ENCODE measurements around the gene NEGR1. TPM values are rescaled to one million over a fixed set of nuclear protein-coding genes. Genes with fewer than 3 reads are reported as not detected.

Gene NEGR1
- total and polyA plus RNA-seq, 2 experiments from 2014 or later, result 1.0 to 2.8 TPM

DNA sequence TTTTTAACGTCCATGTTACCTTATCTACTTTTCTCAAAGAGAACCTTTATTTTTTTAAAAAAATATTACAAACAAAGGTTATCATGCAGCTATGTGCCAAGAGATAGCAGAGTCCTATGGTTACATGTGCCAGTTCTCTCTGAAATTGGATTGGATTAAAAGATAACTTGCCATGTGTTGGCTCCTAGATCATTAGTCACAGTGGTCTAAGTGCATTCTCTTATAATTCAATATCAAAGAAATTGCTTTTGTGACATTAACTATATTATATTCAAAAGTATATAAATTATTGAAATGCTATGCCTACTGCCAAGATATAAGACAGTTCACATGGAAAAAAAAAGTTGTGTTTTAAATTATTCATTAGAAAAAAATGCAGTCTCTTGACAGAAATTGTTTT, 494.2 kb downstream of the NEGR1 start:
- Histone ChIP-seq H2AFZ (no peak overlapping the region), H3K79me2 (no peaks in the 10 kb centered on the region), H3K36me3 (replicated peaks; ENCODE audit: insufficient read depth, low read depth) (no peaks in the 10 kb centered on the region), H3K9me3 (ENCODE audit: low read depth) (no peaks in the 10 kb centered on the region), H4K20me1 (ENCODE audit: insufficient read depth, poor library complexity, severe bottlenecking) (no peaks in the 10 kb centered on the region), H3K9me2 (replicated peaks; ENCODE audit: insufficient read depth) (no peaks in the 10 kb centered on the region), H3K4me2 (no peak overlapping the region), H3K27ac (no peak overlapping the region), H3K4me1 (ENCODE audit: insufficient read depth) (no peaks in the 10 kb centered on the region), H3K27me3 (no peaks in the 10 kb centered on the region), H3K4me3 (no peak overlapping the region)
- TF ChIP-seq EZH2phosphoT487 (IDR thresholded peaks at IDR 0.05; ENCODE audit: low read depth, severe bottlenecking, unreplicated experiment) (no peak), EZH2 (IDR thresholded peaks at IDR 0.05; ENCODE audit: borderline replicate concordance) (no peak)
- TF ChIP-seq, protein P1, sequence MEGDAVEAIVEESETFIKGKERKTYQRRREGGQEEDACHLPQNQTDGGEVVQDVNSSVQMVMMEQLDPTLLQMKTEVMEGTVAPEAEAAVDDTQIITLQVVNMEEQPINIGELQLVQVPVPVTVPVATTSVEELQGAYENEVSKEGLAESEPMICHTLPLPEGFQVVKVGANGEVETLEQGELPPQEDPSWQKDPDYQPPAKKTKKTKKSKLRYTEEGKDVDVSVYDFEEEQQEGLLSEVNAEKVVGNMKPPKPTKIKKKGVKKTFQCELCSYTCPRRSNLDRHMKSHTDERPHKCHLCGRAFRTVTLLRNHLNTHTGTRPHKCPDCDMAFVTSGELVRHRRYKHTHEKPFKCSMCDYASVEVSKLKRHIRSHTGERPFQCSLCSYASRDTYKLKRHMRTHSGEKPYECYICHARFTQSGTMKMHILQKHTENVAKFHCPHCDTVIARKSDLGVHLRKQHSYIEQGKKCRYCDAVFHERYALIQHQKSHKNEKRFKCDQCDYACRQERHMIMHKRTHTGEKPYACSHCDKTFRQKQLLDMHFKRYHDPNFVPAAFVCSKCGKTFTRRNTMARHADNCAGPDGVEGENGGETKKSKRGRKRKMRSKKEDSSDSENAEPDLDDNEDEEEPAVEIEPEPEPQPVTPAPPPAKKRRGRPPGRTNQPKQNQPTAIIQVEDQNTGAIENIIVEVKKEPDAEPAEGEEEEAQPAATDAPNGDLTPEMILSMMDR (IDR thresholded peaks at IDR 0.05; ENCODE audit: poor library complexity), result no peak
- DNase-seq (ENCODE audit: low spot score), result no peak
- WGBS (ENCODE audit: low lambda C conversion rate, missing lambda C conversion rate), result 84% methylated on average over 1 of the region's 1 CpG

DNA sequence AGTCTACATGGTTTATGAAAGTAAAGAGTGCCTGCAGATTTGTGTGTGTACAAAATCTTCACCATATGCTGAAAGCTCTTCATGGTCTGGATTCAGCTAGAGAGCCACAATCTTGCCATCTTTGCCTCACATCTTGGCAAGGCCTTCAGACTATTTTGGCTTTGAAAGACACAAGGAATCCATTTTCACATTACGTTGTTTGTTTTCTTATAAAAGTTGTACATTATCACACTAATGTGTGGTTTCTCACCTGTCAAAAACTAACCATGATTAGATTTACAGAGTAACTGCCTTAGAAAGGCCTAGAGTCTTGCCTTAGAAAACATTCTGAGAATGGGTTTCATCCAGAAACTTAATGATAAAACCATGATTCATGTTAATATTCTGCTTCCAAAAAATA, 494.6 kb downstream of the NEGR1 start:
- no peaks in the 10 kb centered on the region for H4K20me1 ChIP-seq (ENCODE audit: insufficient read depth, poor library complexity, severe bottlenecking)
- no peak overlapping the region for H2AFZ ChIP-seq
- TF ChIP-seq EZH2phosphoT487 (IDR thresholded peaks at IDR 0.05; ENCODE audit: low read depth, severe bottlenecking, unreplicated experiment), result no peak
- TF ChIP-seq EZH2 (IDR thresholded peaks at IDR 0.05; ENCODE audit: borderline replicate concordance), result no peak
- TF ChIP-seq, protein P1 (IDR thresholded peaks at IDR 0.05; ENCODE audit: poor library complexity), result no peak
- no peaks in the 10 kb centered on the region for H3K36me3 ChIP-seq (replicated peaks; ENCODE audit: insufficient read depth, low read depth)
- H3K27ac ChIP-seq, result no peak overlapping the region
- H3K4me1 ChIP-seq (ENCODE audit: insufficient read depth), result no peaks in the 10 kb centered on the region
- no peaks in the 10 kb centered on the region for H3K27me3 ChIP-seq
- no peak for DNase-seq (ENCODE audit: low spot score)
- no peaks in the 10 kb centered on the region for H3K9me2 ChIP-seq (replicated peaks; ENCODE audit: insufficient read depth)
- H3K4me2 ChIP-seq, result no peak overlapping the region
- H3K4me3 ChIP-seq, result no peak overlapping the region
- WGBS (ENCODE audit: low lambda C conversion rate, missing lambda C conversion rate), result 90% methylated on average over 1 of the region's 1 CpG
- no peaks in the 10 kb centered on the region for H3K79me2 ChIP-seq
- no peaks in the 10 kb centered on the region for H3K9me3 ChIP-seq (ENCODE audit: low read depth)

DNA sequence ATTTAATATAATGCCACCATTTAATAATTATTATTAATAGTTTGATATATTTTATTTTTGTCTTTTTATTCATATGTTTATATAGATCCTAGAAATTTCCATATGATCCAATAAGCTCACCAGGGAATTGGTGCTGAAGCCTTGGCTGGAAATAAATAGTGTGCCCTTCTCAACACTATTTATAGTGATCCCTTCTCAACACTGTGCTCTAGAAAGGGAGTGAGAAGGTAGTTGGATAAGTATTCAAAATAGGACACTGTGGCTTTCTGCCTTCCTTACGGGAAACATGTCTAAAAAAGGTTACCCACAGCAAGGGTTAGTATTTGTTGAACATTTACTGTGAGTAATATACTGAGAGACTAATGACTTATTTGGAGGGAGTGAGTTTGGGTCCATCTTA, 496.1 kb downstream of the NEGR1 start:
- Histone ChIP-seq H3K79me2 (no peaks in the 10 kb centered on the region), H3K9me2 (replicated peaks; ENCODE audit: insufficient read depth) (no peaks in the 10 kb centered on the region), H3K27ac (no peak overlapping the region), H3K4me1 (ENCODE audit: insufficient read depth) (no peaks in the 10 kb centered on the region), H4K20me1 (ENCODE audit: insufficient read depth, poor library complexity, severe bottlenecking) (no peaks in the 10 kb centered on the region), H3K4me3 (no peak overlapping the region), H3K27me3 (no peaks in the 10 kb centered on the region), H3K36me3 (replicated peaks; ENCODE audit: insufficient read depth, low read depth) (no peaks in the 10 kb centered on the region), H2AFZ (no peak overlapping the region), H3K9me3 (ENCODE audit: low read depth) (no peaks in the 10 kb centered on the region), H3K4me2 (no peak overlapping the region)
- no peak for TF ChIP-seq EZH2 (IDR thresholded peaks at IDR 0.05; ENCODE audit: borderline replicate concordance)
- TF ChIP-seq, protein P1 (IDR thresholded peaks at IDR 0.05; ENCODE audit: poor library complexity), result no peak
- no peak for DNase-seq (ENCODE audit: low spot score)
- WGBS (ENCODE audit: low lambda C conversion rate, missing lambda C conversion rate), result 97% methylated on average over 1 of the region's 1 CpG

DNA sequence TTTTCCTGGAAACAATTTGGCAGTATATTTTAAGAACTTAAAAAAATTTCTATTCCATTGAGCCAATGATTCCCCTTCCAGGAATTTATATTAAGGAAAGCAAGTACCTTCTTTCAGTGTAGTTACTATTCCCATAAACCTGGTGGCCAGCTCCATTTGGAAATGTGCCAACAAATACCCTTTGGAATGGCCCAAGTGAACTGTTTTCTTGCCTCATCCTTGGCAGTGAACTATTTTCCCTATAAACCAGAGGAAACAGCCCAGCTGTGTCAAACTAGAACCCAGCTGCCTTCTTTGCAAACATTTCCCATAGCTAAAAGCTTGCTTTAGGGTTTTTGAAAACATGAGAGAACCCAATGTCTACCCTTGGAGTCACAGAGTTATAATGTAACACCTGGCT, 496.9 kb downstream of the NEGR1 start:
- no peak overlapping the region for H3K4me3 ChIP-seq
- peak overlapping the region; percentile 21 for H3K27ac ChIP-seq
- no peak overlapping the region for H2AFZ ChIP-seq

More for the DNA sequence above, 496.9 kb downstream of the NEGR1 start:
- TF ChIP-seq, protein P1 (IDR thresholded peaks at IDR 0.05; ENCODE audit: poor library complexity), result no peak
- no peak for TF ChIP-seq EZH2 (IDR thresholded peaks at IDR 0.05; ENCODE audit: borderline replicate concordance)
- TF ChIP-seq EZH2phosphoT487 (IDR thresholded peaks at IDR 0.05; ENCODE audit: low read depth, severe bottlenecking, unreplicated experiment), result no peak
- Histone ChIP-seq H3K79me2 (no peaks in the 10 kb centered on the region), H3K4me2 (no peak overlapping the region), H3K9me3 (ENCODE audit: low read depth) (no peaks in the 10 kb centered on the region), H3K36me3 (replicated peaks; ENCODE audit: insufficient read depth, low read depth) (no peaks in the 10 kb centered on the region), H3K27me3 (no peaks in the 10 kb centered on the region), H4K20me1 (ENCODE audit: insufficient read depth, poor library complexity, severe bottlenecking) (no peaks in the 10 kb centered on the region), H3K9me2 (replicated peaks; ENCODE audit: insufficient read depth) (no peaks in the 10 kb centered on the region), H3K4me1 (ENCODE audit: insufficient read depth) (no peaks in the 10 kb centered on the region)
- DNase-seq (ENCODE audit: low spot score), result peak; percentile 17

Measured in hepatocyte (in vitro differentiated cells).